Astrocyte of the cerebellum (primary cell): ENCODE data around the gene PRKACB.

Source experiments
- DNase-seq: peaks from one replicate; pipeline ENCODE4 v3.0.0-alpha.2; 2011; ENCODE audit warnings: low read depth
- H3K4me3 ChIP-seq: 2 replicates; pipeline ENCODE4 v1.5.1; 2011; ENCODE audit warnings: mild to moderate bottlenecking, low read depth, low read length, moderate library complexity
- in situ Hi-C: cut with HindIII; loops from 2 replicates; pipeline ENCODE4 v1.10.0; 2017; ENCODE audit warnings: low sequenced_read_pairs
- TF ChIP-seq, protein P1 (sequence below): IDR thresholded peaks from 2 replicates; pipeline ENCODE4 v1.5.1; 2012; ENCODE audit warnings: low read length, low read depth, moderate library complexity, mild to moderate bottlenecking; ENCODE audit errors: missing control alignments

Gene PRKACB

DNA sequence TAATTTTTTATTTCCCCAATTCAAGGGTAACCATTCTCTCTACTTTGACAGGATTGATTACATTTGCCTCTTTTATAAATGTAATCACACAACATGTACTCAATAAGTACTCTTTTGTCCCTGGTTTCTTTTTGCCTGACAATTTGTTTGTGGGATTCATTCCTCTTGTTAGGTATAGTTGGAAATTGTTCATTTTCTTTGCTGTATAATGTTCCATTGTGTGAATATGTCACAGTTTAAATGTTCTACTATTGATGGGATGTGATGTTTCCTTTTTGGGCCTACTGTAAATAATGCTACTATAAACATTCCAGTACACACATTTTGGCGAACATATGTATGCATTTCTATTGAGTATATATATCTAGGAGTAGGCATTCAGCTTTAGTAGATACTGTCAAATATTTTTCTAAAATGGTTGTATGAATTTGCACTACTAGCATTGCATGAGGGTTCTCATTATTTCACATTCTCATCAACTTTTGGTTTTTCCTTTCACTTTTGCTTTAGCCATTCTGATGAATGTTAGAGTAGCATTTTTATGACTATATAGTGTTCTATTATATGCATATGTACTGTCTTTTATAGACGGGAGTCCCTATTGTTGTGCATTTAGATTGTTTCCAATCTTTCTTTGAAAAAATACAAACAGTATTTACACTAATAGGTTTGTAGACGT is 35.0 kb upstream of the PRKACB start:
- H3K4me3 ChIP-seq, result no peak overlapping the region
- no peak for DNase-seq
- in situ Hi-C loops, result no loop called here
- TF ChIP-seq, protein P1, sequence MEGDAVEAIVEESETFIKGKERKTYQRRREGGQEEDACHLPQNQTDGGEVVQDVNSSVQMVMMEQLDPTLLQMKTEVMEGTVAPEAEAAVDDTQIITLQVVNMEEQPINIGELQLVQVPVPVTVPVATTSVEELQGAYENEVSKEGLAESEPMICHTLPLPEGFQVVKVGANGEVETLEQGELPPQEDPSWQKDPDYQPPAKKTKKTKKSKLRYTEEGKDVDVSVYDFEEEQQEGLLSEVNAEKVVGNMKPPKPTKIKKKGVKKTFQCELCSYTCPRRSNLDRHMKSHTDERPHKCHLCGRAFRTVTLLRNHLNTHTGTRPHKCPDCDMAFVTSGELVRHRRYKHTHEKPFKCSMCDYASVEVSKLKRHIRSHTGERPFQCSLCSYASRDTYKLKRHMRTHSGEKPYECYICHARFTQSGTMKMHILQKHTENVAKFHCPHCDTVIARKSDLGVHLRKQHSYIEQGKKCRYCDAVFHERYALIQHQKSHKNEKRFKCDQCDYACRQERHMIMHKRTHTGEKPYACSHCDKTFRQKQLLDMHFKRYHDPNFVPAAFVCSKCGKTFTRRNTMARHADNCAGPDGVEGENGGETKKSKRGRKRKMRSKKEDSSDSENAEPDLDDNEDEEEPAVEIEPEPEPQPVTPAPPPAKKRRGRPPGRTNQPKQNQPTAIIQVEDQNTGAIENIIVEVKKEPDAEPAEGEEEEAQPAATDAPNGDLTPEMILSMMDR, result no peak

- DNase-seq, result no peak
- H3K4me3 ChIP-seq, result no peak overlapping the region
- TF ChIP-seq, protein P1, result no peak
- in situ Hi-C loops, result no loop called here
These were observed 33.4 kb upstream of the PRKACB start for GRCh38 chr1:84110629-84111028.

DNA sequence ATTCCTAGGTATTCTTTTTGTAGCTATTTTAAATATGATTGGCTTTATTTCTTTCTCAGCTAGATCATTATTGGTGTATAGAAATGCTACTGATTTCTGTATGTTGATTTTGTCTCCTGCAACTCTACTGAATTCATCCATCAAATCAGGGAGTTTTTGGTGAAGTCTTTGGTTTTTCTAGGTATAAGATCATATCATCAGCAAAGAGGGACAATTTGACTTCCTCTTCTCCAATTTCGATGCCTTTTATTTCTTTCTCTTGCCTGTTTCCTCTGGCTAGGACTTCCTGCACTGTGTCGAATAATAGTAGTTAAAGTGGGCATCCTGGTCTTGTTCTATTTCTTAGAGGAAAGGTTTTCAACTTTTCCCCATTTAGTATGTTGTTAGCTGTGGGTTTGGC is 27.5 kb upstream of the PRKACB start:
- H3K4me3 ChIP-seq, result no peak overlapping the region
- TF ChIP-seq, protein P1, result no peak
- in situ Hi-C loops, result no loop called here
- DNase-seq, result no peak

DNA sequence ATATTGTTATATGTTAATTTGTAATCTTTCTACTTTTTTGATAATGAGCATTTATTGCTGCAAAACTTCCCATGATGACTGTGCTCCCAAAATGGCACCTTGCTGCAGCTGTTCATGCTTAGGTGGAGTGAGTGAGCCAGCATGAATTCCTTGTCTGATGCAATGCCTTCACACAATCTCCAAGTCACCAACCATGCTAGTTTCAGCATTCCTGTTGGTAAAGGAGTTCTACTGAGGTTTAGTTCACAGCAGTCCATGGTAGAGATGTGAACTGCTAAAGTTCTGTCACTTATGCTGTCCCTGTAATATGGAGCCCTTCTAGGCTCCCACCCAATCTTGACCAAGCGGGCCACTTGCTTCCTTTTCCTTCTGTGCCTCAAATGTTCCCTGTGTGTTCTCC is 26.2 kb upstream of the PRKACB start:
- H3K4me3 ChIP-seq, result no peak overlapping the region
- no peak for DNase-seq
- in situ Hi-C loops, result no loop called here
- TF ChIP-seq, protein P1, result no peak

GRCh38 chr1:84121360-84121759 is 22.7 kb upstream of the PRKACB start:
- H3K4me3 ChIP-seq, result no peak overlapping the region
- DNase-seq, result no peak
- TF ChIP-seq, protein P1, result no peak
- in situ Hi-C loops, result no loop called here

DNA sequence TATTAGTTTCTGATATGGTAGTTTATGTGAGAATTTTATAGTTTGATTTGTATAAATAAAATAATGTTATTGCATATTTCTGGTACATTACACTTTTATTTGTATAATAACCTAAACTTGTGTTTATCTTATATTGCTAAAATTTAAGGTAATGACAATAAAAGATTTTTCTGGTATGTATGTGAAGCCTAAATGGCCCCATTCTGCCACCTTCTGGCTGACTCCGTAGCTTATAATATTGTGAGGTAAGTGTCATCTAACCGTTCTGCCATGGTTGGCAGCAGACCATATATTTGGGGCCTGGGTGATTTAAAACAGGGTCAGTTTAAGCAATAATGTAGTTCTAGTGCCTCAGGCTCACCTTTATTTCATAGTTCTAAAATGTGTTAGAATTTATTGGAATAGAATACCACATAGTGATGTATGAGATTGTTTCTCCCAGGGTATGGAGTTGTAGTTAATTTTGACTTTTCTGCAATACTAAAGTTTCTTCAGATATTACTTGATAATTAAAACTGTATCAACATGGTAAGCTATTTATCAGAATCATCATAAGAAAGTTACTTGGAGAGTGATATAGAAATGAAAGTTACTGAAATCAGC is 21.2 kb upstream of the PRKACB start:
- TF ChIP-seq, protein P1, result peak; percentile 71
- DNase-seq, result peak; percentile 48
- in situ Hi-C loops, result no loop called here
- no peak overlapping the region for H3K4me3 ChIP-seq
